Measurements from ENCODE around the gene TCF4.

- no peak for TF ChIP-seq CTCF (conservative IDR thresholded peaks at IDR 0.05; ENCODE audit: low read length)
- TF ChIP-seq EZH2phosphoT487 (IDR thresholded peaks at IDR 0.05; ENCODE audit: borderline replicate concordance, low read depth, low read length), result no peak
Measured at GRCh38 chr18:55323051-55323994, 264.7 kb downstream of the TCF4 start.

Measured in OCI-LY7 (cell line).